ENCODE data around the gene AP1B1. TPM values are rescaled to one million over a fixed set of nuclear protein-coding genes. Genes with fewer than 3 reads are reported as not detected.

The AP1B1 gene
- total and polyA plus RNA-seq, 3 donors from 2014 or later = 71.8 to 92.0 (median 79.8) TPM

DNA sequence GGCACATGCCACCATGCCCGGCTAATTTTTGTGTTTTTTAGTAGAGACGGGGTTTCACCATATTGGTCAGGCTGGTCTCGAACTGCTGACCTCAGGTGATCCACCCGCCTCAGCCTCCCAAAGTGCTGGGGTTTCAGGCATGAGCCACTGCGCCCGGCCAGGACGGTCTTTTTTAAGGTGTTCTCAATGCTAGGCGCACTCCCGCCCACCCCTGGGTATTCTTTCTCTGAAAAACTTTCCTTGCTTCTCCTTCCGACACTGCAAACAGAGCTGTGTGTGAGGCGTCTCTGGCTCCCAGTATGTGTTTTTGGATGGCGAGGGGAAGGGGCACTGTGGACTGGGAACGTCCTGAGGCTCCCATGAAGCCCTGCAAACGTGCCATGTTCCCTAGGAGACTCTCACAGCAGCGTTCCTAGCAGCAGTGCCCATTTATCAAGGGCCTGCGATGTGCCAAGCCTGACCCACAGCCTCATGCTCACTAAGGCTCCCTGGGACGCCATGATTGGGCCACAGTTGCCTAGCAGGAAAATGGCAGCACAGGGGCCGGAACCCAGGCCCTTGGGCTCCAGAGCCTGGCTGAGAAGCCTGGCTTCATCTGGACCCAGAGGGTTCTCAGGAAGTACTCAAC, 70.4 kb downstream of the AP1B1 start:
- Histone ChIP-seq H3K4me3 (no peak overlapping the region), H3K27me3 (no peaks in the 10 kb centered on the region), H3K4me1 (peaks cover 15% of the 10 kb centered on the region), H3K9me3 (no peaks in the 10 kb centered on the region), H3K36me3 (ENCODE audit: low read depth, missing control alignments) (no peaks in the 10 kb centered on the region), H3K27ac (no peak overlapping the region)
- intact Hi-C loops (cut with DNase I; ENCODE audit: low total_unique reads) = no loop called here
- no peak for DNase-seq
- 95 to 97% methylated on average over 16 to 18 of the region's 18 CpGs for WGBS, 2 donors
- no peak for TF ChIP-seq CTCF (IDR thresholded peaks at IDR 0.05)
- TF ChIP-seq POLR2A (IDR thresholded peaks at IDR 0.05) = no peak

GRCh38 chr22:29316141-29316828, 72.1 kb downstream of the AP1B1 start:
- DNase-seq = no peak
- intact Hi-C loops (cut with DNase I; ENCODE audit: low total_unique reads) = no loop called here
- no peaks in the 10 kb centered on the region for H3K9me3 ChIP-seq
- 41 to 55% methylated on average over 14 to 18 of the region's 18 CpGs for WGBS, 2 donors
- no peaks in the 10 kb centered on the region for H3K36me3 ChIP-seq (ENCODE audit: low read depth, missing control alignments)
- H3K4me1 ChIP-seq = peaks cover 21% of the 10 kb centered on the region
- H3K27me3 ChIP-seq = no peaks in the 10 kb centered on the region
- TF ChIP-seq CTCF (IDR thresholded peaks at IDR 0.05) (no peak), POLR2A (IDR thresholded peaks at IDR 0.05) (no peak)
- H3K4me3 ChIP-seq = peak overlapping the region in 1 of 2 donors; percentile 44
- no peak overlapping the region for H3K27ac ChIP-seq

GRCh38 chr22:29315286-29316140, 72.9 kb downstream of the AP1B1 start, which contains the start of gene RASL10A:
Gene RASL10A (minus strand): TSS chr22:29315697. CDS start chr22:29315246, 451 bp downstream.
- WGBS, 2 donors = 0 to 2% methylated on average over 15 to 103 of the region's 103 CpGs
- no peaks in the 10 kb centered on the region for H3K36me3 ChIP-seq (ENCODE audit: low read depth, missing control alignments)
- no peaks in the 10 kb centered on the region for H3K27me3 ChIP-seq
- H3K4me3 ChIP-seq = peak within 1 kb of the TSS; percentile 24 to 44
- H3K9me3 ChIP-seq = no peaks in the 10 kb centered on the region
- H3K27ac ChIP-seq = no peak within 1 kb of the TSS
- no peak for DNase-seq
- H3K4me1 ChIP-seq = peaks cover 27% of the 10 kb centered on the region
- TF ChIP-seq POLR2A (IDR thresholded peaks at IDR 0.05) = no peak
- TF ChIP-seq CTCF (IDR thresholded peaks at IDR 0.05) = no peak
- intact Hi-C loops (cut with DNase I; ENCODE audit: low total_unique reads) = no loop called here

DNA sequence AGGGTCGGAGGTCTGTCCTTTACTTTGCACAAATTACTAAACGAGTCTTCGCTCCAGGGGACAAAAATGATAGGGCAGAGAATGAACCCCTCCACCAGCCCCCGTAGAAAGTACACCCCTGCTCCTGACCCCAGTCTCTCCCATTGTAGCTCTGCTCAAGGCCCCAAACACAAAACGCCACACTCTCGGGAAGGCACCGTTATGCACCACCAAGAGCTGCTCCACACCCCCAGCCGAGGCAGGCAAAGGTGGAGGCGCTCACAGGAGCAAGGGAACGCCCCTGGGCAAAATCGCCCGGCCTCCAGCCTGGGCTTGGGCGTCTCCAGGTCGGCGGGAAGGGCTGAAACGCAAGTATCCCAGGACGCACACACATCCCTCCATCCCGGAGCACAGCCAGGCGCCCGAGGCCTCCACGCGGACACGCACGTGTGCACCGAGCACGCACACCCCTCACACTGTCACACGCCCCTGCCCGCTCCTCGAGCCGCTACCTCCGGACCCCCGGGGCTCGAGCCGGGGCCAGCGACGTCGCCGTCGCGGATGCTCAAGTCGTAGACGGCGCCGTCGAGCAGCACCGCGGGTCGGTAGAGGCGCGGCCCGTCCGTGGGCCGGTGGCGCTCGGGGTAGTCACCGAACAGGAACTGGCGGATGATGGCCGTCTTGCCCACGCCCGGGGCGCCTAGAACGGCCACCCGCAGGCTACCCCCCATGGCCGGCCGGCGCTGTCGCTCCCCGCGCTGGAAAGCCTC, 73.7 kb downstream of the AP1B1 start:
- H3K4me3 ChIP-seq = peak overlapping the region; percentile 15 to 24
- no peaks in the 10 kb centered on the region for H3K27me3 ChIP-seq
- no peaks in the 10 kb centered on the region for H3K36me3 ChIP-seq (ENCODE audit: low read depth, missing control alignments)
- peaks cover 35% of the 10 kb centered on the region for H3K4me1 ChIP-seq
- no peak for DNase-seq
- intact Hi-C loops (cut with DNase I; ENCODE audit: low total_unique reads) = no loop called here
- H3K9me3 ChIP-seq = no peaks in the 10 kb centered on the region
- 4 to 29% methylated on average over 4 to 66 of the region's 69 CpGs for WGBS, 2 donors
- H3K27ac ChIP-seq = no peak overlapping the region
- TF ChIP-seq CTCF (IDR thresholded peaks at IDR 0.05) (no peak), POLR2A (IDR thresholded peaks at IDR 0.05) (no peak)

Measured in testis (tissue), 3 donors.